GM12892 (cell line): ENCODE data around the gene CMTM4.
"Not testable (repeated sequence)": the region's sequence is repeated elsewhere in the genome, so short reads cannot be mapped to it uniquely, and the experiment has no call there.

Experiments
- DNase-seq: peaks from one replicate; pipeline ENCODE4 v3.0.0; 2011; ENCODE audit not compliant: insufficient read length
- FAIRE-seq: peaks from 2 replicates; lab custom pipeline; 2011; peaks lifted over from hg19 to GRCh38; lab: Jason Lieb, UNC
- POLR2A ChIP-seq: IDR thresholded peaks from 2 replicates; pipeline ENCODE4 v1.6.1; 2011; ENCODE audit warnings: low read depth, low read length, control low read depth
- POLR2AphosphoS5 ChIP-seq: IDR thresholded peaks from 2 replicates; pipeline ENCODE4 v1.6.1; 2011; ENCODE audit warnings: low read depth, low read length, control low read depth
- TAF1 ChIP-seq: IDR thresholded peaks from 2 replicates; pipeline ENCODE4 v1.6.1; 2011; ENCODE audit warnings: low read depth, mild to moderate bottlenecking, control low read depth, low read length, borderline replicate concordance

CMTM4 gene

GRCh38 chr16:66649167-66649566, 47.4 kb downstream of the CMTM4 start:
- FAIRE-seq = no peak

GRCh38 chr16:66647866-66648265, 48.7 kb downstream of the CMTM4 start:
- TF ChIP-seq POLR2A = no peak
- TF ChIP-seq TAF1 = no peak
- TF ChIP-seq POLR2AphosphoS5 = no peak
- DNase-seq = no peak
- FAIRE-seq = no peak

More at GRCh38 chr16:66649167-66649566, 47.4 kb downstream of the CMTM4 start:
- TF ChIP-seq POLR2AphosphoS5 = no peak
- TF ChIP-seq TAF1 = no peak
- no peak for TF ChIP-seq POLR2A
- DNase-seq = no peak

GRCh38 chr16:66641387-66641786, 55.2 kb downstream of the CMTM4 start:
- FAIRE-seq = no peak
- TF ChIP-seq TAF1 = no peak
- TF ChIP-seq POLR2A = no peak
- TF ChIP-seq POLR2AphosphoS5 = no peak
- DNase-seq = no peak

GRCh38 chr16:66640724-66641314, 55.7 kb downstream of the CMTM4 start:
- FAIRE-seq (no peak), DNase-seq (no peak)
- no peak for TF ChIP-seq POLR2A
- TF ChIP-seq TAF1 = no peak
- TF ChIP-seq POLR2AphosphoS5 = no peak

GRCh38 chr16:66639091-66639885, 57.3 kb downstream of the CMTM4 start:
- FAIRE-seq (no peak), DNase-seq (no peak)
- TF ChIP-seq POLR2AphosphoS5 (no peak), POLR2A (no peak), TAF1 (no peak)

GRCh38 chr16:66637806-66638205, 58.7 kb downstream of the CMTM4 start:
- DNase-seq = no peak

GRCh38 chr16:66636199-66636598, 60.3 kb downstream of the CMTM4 start:
- TF ChIP-seq POLR2AphosphoS5 = no peak
- TF ChIP-seq POLR2A = no peak
- no peak for TF ChIP-seq TAF1
- DNase-seq (no peak), FAIRE-seq (no peak)

More at GRCh38 chr16:66637806-66638205, 58.7 kb downstream of the CMTM4 start:
- TF ChIP-seq TAF1 (no peak), POLR2A (no peak), POLR2AphosphoS5 (no peak)
- FAIRE-seq = no peak

- no peak for DNase-seq
- TF ChIP-seq POLR2A = no peak
- no peak for TF ChIP-seq TAF1
- no peak for TF ChIP-seq POLR2AphosphoS5
- FAIRE-seq = no peak
Measured at GRCh38 chr16:66635406-66635805, 61.1 kb downstream of the CMTM4 start.

GRCh38 chr16:66634527-66635196, 61.9 kb downstream of the CMTM4 start:
- FAIRE-seq (no peak), DNase-seq (no peak)
- no peak for TF ChIP-seq POLR2AphosphoS5
- no peak for TF ChIP-seq POLR2A
- no peak for TF ChIP-seq TAF1

GRCh38 chr16:66631558-66631957, 65.0 kb downstream of the CMTM4 start:
- not testable (repeated sequence) for DNase-seq, FAIRE-seq

GRCh38 chr16:66630561-66631260, 65.8 kb downstream of the CMTM4 start:
- not testable (repeated sequence) for FAIRE-seq, DNase-seq
